ENCODE measurements around the gene BABAM2. TPM values are rescaled to one million over a fixed set of nuclear protein-coding genes. Genes with fewer than 3 reads are reported as not detected.
"Not testable (repeated sequence)": the region's sequence is repeated elsewhere in the genome, so short reads cannot be mapped to it uniquely, and the experiment has no call there.

The BABAM2 gene
- total and polyA plus RNA-seq, 7 donors, result 22.9 to 52.3 (median 25.2) TPM

GRCh38 chr2:27871802-27872201 lies 18.7 kb upstream of the BABAM2 start:
- no peak for TF ChIP-seq POLR2AphosphoS5 (IDR thresholded peaks at IDR 0.05)
- TF ChIP-seq POLR2A (IDR thresholded peaks at IDR 0.05), result no peak
- TF ChIP-seq CTCF (IDR thresholded peaks at IDR 0.05), result no peak
- TF ChIP-seq EP300 (IDR thresholded peaks at IDR 0.05), result no peak
- no peak overlapping the region for H3K4me3 ChIP-seq
- H3K36me3 ChIP-seq, result no peaks in the 10 kb centered on the region
- intact Hi-C loops (cut with DNase I), result no loop called here
- WGBS, 2 donors, result 91 to 96% methylated on average over 3 of the region's 3 CpGs
- no peaks in the 10 kb centered on the region for H3K27me3 ChIP-seq
- H3K27ac ChIP-seq, result no peak overlapping the region
- H3K4me1 ChIP-seq, result peaks cover 0 to 4% (median under 1%) of the 10 kb centered on the region in 4 donors
- no peak for DNase-seq
- no peaks in the 10 kb centered on the region for H3K9me3 ChIP-seq

- Histone ChIP-seq H3K9me3 (no peaks in the 10 kb centered on the region), H3K36me3 (no peaks in the 10 kb centered on the region)
- WGBS, 2 donors, result 67 to 81% methylated on average over 1 of the region's 1 CpG
These were observed 17.4 kb upstream of the BABAM2 start for GRCh38 chr2:27873091-27873490.

GRCh38 chr2:27875089-27875881 lies 15.2 kb upstream of the BABAM2 start:
- no peak for DNase-seq
- intact Hi-C loops (cut with DNase I), result no loop called here
- TF ChIP-seq POLR2A (IDR thresholded peaks at IDR 0.05) (no peak), POLR2AphosphoS5 (IDR thresholded peaks at IDR 0.05) (no peak), CTCF (IDR thresholded peaks at IDR 0.05) (no peak), EP300 (IDR thresholded peaks at IDR 0.05) (no peak)
- Histone ChIP-seq H3K36me3 (no peaks in the 10 kb centered on the region), H3K4me3 (no peak overlapping the region), H3K27me3 (no peaks in the 10 kb centered on the region), H3K27ac (no peak overlapping the region), H3K4me1 (no peaks in the 10 kb centered on the region), H3K9me3 (no peaks in the 10 kb centered on the region)
- WGBS, 2 donors, result 83 to 84% methylated on average over 9 of the region's 9 CpGs

More at GRCh38 chr2:27873091-27873490, 17.4 kb upstream of the BABAM2 start:
- no peak overlapping the region for H3K4me3 ChIP-seq
- no peaks in the 10 kb centered on the region for H3K27me3 ChIP-seq
- intact Hi-C loops (cut with DNase I), result no loop called here
- DNase-seq, result no peak
- H3K27ac ChIP-seq, result no peak overlapping the region
- TF ChIP-seq EP300 (IDR thresholded peaks at IDR 0.05) (no peak), POLR2AphosphoS5 (IDR thresholded peaks at IDR 0.05) (no peak), CTCF (IDR thresholded peaks at IDR 0.05) (no peak), POLR2A (IDR thresholded peaks at IDR 0.05) (no peak)
- H3K4me1 ChIP-seq, result no peaks in the 10 kb centered on the region

GRCh38 chr2:27878825-27879224 lies 11.7 kb upstream of the BABAM2 start:
- DNase-seq, result no peak
- intact Hi-C loops (cut with DNase I), result no loop called here
- 78 to 94% methylated on average over 2 of the region's 2 CpGs for WGBS, 2 donors
- no peaks in the 10 kb centered on the region for H3K9me3 ChIP-seq
- no peaks in the 10 kb centered on the region for H3K4me1 ChIP-seq
- TF ChIP-seq POLR2A (IDR thresholded peaks at IDR 0.05), result no peak
- no peak for TF ChIP-seq POLR2AphosphoS5 (IDR thresholded peaks at IDR 0.05)
- H3K27ac ChIP-seq, result no peak overlapping the region
- H3K36me3 ChIP-seq, result no peaks in the 10 kb centered on the region
- H3K27me3 ChIP-seq, result no peaks in the 10 kb centered on the region
- no peak overlapping the region for H3K4me3 ChIP-seq

- H3K4me3 ChIP-seq; H3K4me1 ChIP-seq; H3K9me3 ChIP-seq; intact Hi-C loops (cut with DNase I); H3K36me3 ChIP-seq; H3K27ac ChIP-seq; H3K27me3 ChIP-seq; DNase-seq: not testable (repeated sequence)
- whole genome bisulfite sequencing, 2 donors, result 89 to 97% methylated on average over 4 of the region's 4 CpGs
These were observed 8.5 kb upstream of the BABAM2 start for GRCh38 chr2:27881815-27882583.

- DNase-seq; H3K4me3 ChIP-seq; H3K9me3 ChIP-seq; H3K4me1 ChIP-seq; H3K36me3 ChIP-seq; intact Hi-C loops (cut with DNase I); H3K27ac ChIP-seq; H3K27me3 ChIP-seq: not testable (repeated sequence)
- 94% methylated on average over 1 of the region's 1 CpG for WGBS, 2 donors
These were observed 8.0 kb upstream of the BABAM2 start for GRCh38 chr2:27882584-27882922.

All from sigmoid colon (tissue), 7 donors.